Progenitor cell of endocrine pancreas (in vitro differentiated cells): ENCODE data around the gene PTPRK. TPM values are rescaled to one million over a fixed set of nuclear protein-coding genes. Genes with fewer than 3 reads are reported as not detected.

Experiments used
- DNase-seq: peaks from one replicate; pipeline ENCODE4 v3.0.0; 2021; ENCODE audit warnings: low spot score; ENCODE audit not compliant: unreplicated experiment
- H3K27ac Mint-ChIP-seq: 2 replicates; pipeline ENCODE4 v1.8.0; 2021; ENCODE audit warnings: mild to moderate bottlenecking, moderate library complexity, mixed read lengths
- H3K27me3 Mint-ChIP-seq: 2 replicates; pipeline ENCODE4 v1.8.0; 2021; ENCODE audit warnings: mixed read lengths
- H3K36me3 Mint-ChIP-seq: 2 replicates; pipeline ENCODE4 v1.8.0; 2022; ENCODE audit warnings: mixed read lengths; ENCODE audit not compliant: insufficient read depth
- H3K4me1 Mint-ChIP-seq: 2 replicates; pipeline ENCODE4 v1.8.0; 2021; ENCODE audit warnings: low read depth, mixed read lengths
- H3K4me3 Mint-ChIP-seq: 2 replicates; pipeline ENCODE4 v1.8.0; 2021; ENCODE audit warnings: low read depth, mild to moderate bottlenecking, moderate library complexity, mixed read lengths
- H3K9me3 Mint-ChIP-seq: 2 replicates; pipeline ENCODE4 v1.8.0; 2021; ENCODE audit warnings: low read depth, mixed read lengths
- total RNA-seq: library from RNA; stranded (reverse); gene quantifications from 2 replicates; pipeline ENCODE4 v1.2.1, GENCODE V29; 2021
- TF ChIP-seq, protein P1 (sequence below): fragments of 200-600 bp; sonication (generic); IDR thresholded peaks from one replicate; pipeline ENCODE4 v1.5.0; 2021; ENCODE audit warnings: antibody characterized with exemption, mild to moderate bottlenecking; ENCODE audit not compliant: unreplicated experiment

PTPRK gene
- total RNA-seq, 1 donor from 2014 or later, result 86.2 TPM

DNA sequence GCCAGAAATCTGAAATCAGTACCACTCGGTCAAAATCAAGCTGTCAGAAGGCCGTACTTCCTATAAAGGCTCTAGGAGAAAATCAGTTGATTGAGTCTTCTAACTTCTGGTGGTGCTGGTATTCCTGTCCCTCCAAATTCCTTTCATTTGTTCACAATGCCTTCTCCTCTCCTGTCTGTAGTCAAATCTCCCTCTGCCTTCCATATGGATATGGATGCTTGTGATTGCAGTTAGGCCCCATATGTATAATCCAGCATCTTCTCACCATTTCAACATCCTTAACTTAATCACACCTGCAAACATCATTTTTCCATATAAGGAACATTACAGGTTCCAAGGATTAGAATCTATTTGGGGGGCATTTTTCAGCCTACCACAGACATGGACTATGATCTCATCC, 331.7 kb downstream of the PTPRK start:
- no peak overlapping the region for H3K27ac Mint-ChIP-seq

DNA sequence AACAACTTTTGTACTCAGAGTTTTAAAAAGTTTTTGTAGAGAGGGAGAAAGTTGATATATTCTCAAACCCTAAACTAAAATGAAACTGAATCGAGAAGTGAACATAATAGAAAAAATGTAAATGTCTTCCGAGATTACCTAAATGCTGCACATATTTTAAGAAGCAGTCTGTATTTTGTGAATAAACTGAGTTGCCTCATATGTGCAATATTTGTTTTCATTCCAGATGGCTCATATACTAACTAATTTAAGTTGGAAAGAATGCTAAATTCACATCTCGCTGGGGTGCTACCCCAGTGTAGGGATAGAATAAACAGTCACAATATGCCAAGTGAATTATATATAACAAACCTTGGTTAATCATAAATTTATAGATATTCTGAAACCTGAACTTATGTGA, 333.7 kb downstream of the PTPRK start:
- H3K9me3 Mint-ChIP-seq, result no peaks in the 10 kb centered on the region
- H3K27ac Mint-ChIP-seq, result no peak overlapping the region
- TF ChIP-seq, protein P1, sequence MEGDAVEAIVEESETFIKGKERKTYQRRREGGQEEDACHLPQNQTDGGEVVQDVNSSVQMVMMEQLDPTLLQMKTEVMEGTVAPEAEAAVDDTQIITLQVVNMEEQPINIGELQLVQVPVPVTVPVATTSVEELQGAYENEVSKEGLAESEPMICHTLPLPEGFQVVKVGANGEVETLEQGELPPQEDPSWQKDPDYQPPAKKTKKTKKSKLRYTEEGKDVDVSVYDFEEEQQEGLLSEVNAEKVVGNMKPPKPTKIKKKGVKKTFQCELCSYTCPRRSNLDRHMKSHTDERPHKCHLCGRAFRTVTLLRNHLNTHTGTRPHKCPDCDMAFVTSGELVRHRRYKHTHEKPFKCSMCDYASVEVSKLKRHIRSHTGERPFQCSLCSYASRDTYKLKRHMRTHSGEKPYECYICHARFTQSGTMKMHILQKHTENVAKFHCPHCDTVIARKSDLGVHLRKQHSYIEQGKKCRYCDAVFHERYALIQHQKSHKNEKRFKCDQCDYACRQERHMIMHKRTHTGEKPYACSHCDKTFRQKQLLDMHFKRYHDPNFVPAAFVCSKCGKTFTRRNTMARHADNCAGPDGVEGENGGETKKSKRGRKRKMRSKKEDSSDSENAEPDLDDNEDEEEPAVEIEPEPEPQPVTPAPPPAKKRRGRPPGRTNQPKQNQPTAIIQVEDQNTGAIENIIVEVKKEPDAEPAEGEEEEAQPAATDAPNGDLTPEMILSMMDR, result no peak
- no peak for DNase-seq
- H3K36me3 Mint-ChIP-seq, result peaks cover 12% of the 10 kb centered on the region
- no peak overlapping the region for H3K4me3 Mint-ChIP-seq
- H3K4me1 Mint-ChIP-seq, result peaks cover 2% of the 10 kb centered on the region
- H3K27me3 Mint-ChIP-seq, result no peaks in the 10 kb centered on the region

More for the DNA sequence above, 331.7 kb downstream of the PTPRK start:
- Mint-ChIP-seq H3K27me3 (no peaks in the 10 kb centered on the region), H3K36me3 (peaks cover 8% of the 10 kb centered on the region), H3K4me1 (no peaks in the 10 kb centered on the region), H3K9me3 (no peaks in the 10 kb centered on the region), H3K4me3 (no peak overlapping the region)
- no peak for DNase-seq
- TF ChIP-seq, protein P1, result no peak

DNA sequence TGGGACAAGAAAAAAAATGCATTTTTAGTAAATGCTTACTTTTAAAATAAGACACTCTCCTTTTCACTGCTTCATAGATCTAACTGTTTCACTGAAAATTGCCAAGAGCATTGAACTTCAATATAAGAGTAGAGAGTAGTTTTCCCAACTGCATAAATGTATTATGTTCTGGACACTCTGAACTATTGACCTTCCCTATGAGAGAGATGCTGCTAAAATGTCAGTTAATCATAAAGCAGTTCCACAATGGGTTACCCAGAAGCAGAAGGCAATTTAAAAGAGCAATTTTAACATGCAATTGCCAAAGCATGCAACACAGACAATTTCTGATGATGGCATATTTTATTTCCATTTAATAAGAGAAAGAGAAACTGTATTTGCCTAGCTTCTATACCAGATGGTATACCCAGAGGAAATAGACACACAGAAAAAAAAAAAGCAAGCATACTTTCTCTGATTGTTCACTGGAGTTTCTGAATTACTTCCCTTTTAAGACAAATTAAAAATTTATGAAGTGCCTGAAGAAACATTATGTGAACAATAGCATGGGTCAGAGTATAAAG, 340.4 kb downstream of the PTPRK start:
- Mint-ChIP-seq H3K27me3 (no peaks in the 10 kb centered on the region), H3K9me3 (no peaks in the 10 kb centered on the region), H3K4me3 (no peak overlapping the region), H3K27ac (no peak overlapping the region), H3K4me1 (peaks cover 6% of the 10 kb centered on the region), H3K36me3 (peaks cover 9% of the 10 kb centered on the region)
- TF ChIP-seq, protein P1, result no peak
- no peak for DNase-seq

DNA sequence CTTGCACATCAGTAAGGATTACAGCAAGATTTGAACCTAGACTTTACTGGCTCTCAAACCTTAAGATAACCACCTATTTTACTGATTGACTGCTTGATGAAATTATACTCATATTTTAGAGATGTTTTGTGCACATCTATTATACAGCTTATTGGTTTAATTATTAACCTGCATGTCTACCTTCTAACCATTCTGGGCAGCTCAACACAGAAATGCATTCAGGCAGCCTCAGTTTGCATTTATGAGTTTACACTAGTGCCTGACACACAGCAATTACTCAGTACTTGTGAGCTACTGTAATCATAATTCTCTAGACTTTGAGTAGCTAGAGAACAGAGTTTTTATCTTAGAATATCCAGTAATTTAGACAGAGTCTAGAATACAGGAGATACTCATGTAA, 345.7 kb downstream of the PTPRK start:
- Mint-ChIP-seq H3K27ac (no peak overlapping the region), H3K4me1 (peaks cover 8% of the 10 kb centered on the region), H3K9me3 (no peaks in the 10 kb centered on the region), H3K27me3 (no peaks in the 10 kb centered on the region), H3K36me3 (no peaks in the 10 kb centered on the region), H3K4me3 (no peak overlapping the region)
- TF ChIP-seq, protein P1, result no peak
- no peak for DNase-seq

DNA sequence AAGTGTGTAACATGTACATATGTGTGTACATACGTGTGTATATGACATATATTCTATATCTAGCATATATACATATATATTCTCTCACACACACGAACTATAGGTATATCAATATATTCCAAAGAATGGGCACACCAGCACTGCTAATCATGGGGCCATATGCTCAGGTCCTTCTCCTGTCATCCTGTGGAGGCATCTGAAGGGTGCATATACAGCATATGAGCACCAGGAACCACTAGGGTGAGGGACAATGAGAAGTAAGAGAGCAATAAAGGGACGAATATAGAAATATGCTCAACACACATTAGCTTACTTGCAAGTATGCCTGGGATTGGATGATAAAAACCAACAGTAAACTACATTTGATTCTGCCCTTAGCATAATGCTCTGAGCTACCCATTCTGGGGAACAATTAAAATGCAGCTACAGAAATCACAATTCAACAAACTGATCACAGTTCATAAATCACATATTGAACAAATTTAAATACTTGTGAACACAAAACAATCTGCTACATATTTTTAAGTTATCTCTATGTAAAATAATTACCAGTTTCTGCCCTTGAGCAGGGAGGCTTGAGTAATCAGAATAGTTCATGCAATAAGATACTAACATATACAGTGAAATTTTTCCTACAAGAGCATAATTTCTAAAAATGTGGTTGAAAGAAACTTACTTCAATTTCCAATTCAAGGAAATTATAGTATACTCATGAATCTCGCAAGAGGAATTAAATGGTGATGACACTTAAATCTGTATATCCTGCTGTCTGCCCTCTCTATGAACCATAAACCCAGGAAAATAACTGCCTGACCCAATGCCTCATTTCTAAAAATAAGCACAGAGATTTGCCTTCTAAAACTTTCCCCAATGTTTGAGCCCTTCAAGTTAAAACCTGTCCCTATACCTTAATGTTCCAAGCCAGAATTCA, 347.4 kb downstream of the PTPRK start:
- no peaks in the 10 kb centered on the region for H3K27me3 Mint-ChIP-seq
- H3K36me3 Mint-ChIP-seq, result no peaks in the 10 kb centered on the region
- no peaks in the 10 kb centered on the region for H3K9me3 Mint-ChIP-seq
- H3K4me1 Mint-ChIP-seq, result peaks cover 7% of the 10 kb centered on the region
- H3K4me3 Mint-ChIP-seq, result no peak overlapping the region
- no peak for DNase-seq
- H3K27ac Mint-ChIP-seq, result no peak overlapping the region
- TF ChIP-seq, protein P1, result no peak
